ENCODE results near the gene TAB2. TPM values are rescaled to one million over a fixed set of nuclear protein-coding genes. Genes with fewer than 3 reads are reported as not detected.

The TAB2 gene
- total and polyA plus RNA-seq, 2 experiments from 2014 or later: 19.8 to 59.2 TPM

- TF ChIP-seq REST (IDR thresholded peaks at IDR 0.05; ENCODE audit: unreplicated experiment): no peak
- TF ChIP-seq CREB1 (CRISPR knock-in tag; IDR thresholded peaks at IDR 0.05; ENCODE audit: low read depth): no peak
These were observed 121.3 kb downstream of the TAB2 start (continued) for GRCh38 chr6:149438855-149439254.

DNA sequence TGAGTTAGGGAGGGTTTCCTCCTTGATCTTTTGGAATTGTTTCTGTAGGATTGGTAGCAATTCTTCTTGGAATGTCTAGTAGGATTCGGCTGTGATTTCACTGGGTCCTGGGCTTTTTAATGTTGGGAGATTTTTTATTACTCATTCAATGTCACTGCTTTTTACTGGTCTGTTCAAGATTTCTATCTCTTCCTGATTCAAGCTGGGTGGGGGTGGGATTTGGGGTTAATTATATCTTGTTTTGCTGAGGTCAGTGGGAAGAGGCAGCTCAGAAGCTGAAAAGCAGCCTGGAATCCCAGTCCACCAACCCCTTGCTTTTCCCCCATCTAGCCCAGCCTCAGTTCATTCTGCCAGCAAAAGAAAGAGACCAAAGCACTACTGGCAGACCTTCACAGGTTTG is 122.1 kb downstream of the TAB2 start:
- Histone ChIP-seq H3K79me2 (replicated peaks; ENCODE audit: insufficient read depth) (no peaks in the 10 kb centered on the region), H3K4me3 (no peak overlapping the region), H3F3A (replicated peaks; ENCODE audit: low read depth) (no peaks in the 10 kb centered on the region), H2AFZ (no peak overlapping the region), H3K9me2 (ENCODE audit: insufficient read depth) (no peaks in the 10 kb centered on the region), H3K27ac (ENCODE audit: low read depth) (no peak overlapping the region), H3K4me1 (ENCODE audit: insufficient read depth) (no peaks in the 10 kb centered on the region), H4K20me1 (replicated peaks; ENCODE audit: insufficient read depth) (no peaks in the 10 kb centered on the region), H3K36me3 (ENCODE audit: insufficient read depth) (no peaks in the 10 kb centered on the region), H3K27me3 (ENCODE audit: insufficient read depth) (no peaks in the 10 kb centered on the region), H3K4me2 (no peak overlapping the region)
- no peak for TF ChIP-seq NANOG (IDR thresholded peaks at IDR 0.05; ENCODE audit: borderline replicate concordance)
- no peak for TF ChIP-seq CREB1 (CRISPR knock-in tag; IDR thresholded peaks at IDR 0.05; ENCODE audit: low read depth)
- TF ChIP-seq, protein P1, sequence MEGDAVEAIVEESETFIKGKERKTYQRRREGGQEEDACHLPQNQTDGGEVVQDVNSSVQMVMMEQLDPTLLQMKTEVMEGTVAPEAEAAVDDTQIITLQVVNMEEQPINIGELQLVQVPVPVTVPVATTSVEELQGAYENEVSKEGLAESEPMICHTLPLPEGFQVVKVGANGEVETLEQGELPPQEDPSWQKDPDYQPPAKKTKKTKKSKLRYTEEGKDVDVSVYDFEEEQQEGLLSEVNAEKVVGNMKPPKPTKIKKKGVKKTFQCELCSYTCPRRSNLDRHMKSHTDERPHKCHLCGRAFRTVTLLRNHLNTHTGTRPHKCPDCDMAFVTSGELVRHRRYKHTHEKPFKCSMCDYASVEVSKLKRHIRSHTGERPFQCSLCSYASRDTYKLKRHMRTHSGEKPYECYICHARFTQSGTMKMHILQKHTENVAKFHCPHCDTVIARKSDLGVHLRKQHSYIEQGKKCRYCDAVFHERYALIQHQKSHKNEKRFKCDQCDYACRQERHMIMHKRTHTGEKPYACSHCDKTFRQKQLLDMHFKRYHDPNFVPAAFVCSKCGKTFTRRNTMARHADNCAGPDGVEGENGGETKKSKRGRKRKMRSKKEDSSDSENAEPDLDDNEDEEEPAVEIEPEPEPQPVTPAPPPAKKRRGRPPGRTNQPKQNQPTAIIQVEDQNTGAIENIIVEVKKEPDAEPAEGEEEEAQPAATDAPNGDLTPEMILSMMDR (conservative IDR thresholded peaks at IDR 0.05; ENCODE audit: low read depth in 2 of 2): no peak
- TF ChIP-seq, protein P2, sequence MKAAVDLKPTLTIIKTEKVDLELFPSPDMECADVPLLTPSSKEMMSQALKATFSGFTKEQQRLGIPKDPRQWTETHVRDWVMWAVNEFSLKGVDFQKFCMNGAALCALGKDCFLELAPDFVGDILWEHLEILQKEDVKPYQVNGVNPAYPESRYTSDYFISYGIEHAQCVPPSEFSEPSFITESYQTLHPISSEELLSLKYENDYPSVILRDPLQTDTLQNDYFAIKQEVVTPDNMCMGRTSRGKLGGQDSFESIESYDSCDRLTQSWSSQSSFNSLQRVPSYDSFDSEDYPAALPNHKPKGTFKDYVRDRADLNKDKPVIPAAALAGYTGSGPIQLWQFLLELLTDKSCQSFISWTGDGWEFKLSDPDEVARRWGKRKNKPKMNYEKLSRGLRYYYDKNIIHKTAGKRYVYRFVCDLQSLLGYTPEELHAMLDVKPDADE (IDR thresholded peaks at IDR 0.05): no peak
- no peak for TF ChIP-seq JUNB (IDR thresholded peaks at IDR 0.05; ENCODE audit: unreplicated experiment)
- TF ChIP-seq EZH2phosphoT487 (IDR thresholded peaks at IDR 0.05; ENCODE audit: unreplicated experiment): no peak
- no peak for TF ChIP-seq ZNF114 (CRISPR knock-in tag; IDR thresholded peaks at IDR 0.05)
- Mint-ChIP-seq H3K36me3 (ENCODE audit: low read depth) (no peaks in the 10 kb centered on the region), H3K4me1 (peaks cover 11% of the 10 kb centered on the region), H3K4me3 (no peak overlapping the region), H3K9me3 (no peaks in the 10 kb centered on the region), H3K27me3 (ENCODE audit: insufficient read depth, low read depth, poor library complexity) (peaks cover 11% of the 10 kb centered on the region), H3K27ac (no peak overlapping the region)
- DNase-seq (ENCODE audit: low spot score) (no peak), ATAC-seq (no peak)
